HepG2 (cell line): ENCODE measurements around the gene MICAL3. TPM values are rescaled to one million over a fixed set of nuclear protein-coding genes. Genes with fewer than 3 reads are reported as not detected.

Experiments used
- CBX5 ChIP-seq: sonication (generic); formaldehyde crosslinking; IDR thresholded peaks from 2 replicates; pipeline ENCODE4 v1.4.0; 2020; ENCODE audit warnings: missing genetic modification reagents, borderline replicate concordance
- DR1 ChIP-seq: sonication (generic); formaldehyde crosslinking; IDR thresholded peaks from 2 replicates; pipeline ENCODE4 v1.8.0; 2021; ENCODE audit warnings: mild to moderate bottlenecking, missing genetic modification reagents, inconsistent platforms
- GTF3A ChIP-seq: sonication (generic); formaldehyde crosslinking; conservative IDR thresholded peaks from 2 replicates; pipeline ENCODE4 v1.4.0; 2020; ENCODE audit warnings: mild to moderate bottlenecking, missing genetic modification reagents
- HNF4G ChIP-seq, 2 experiments: sonication (generic) in 1 of 2; formaldehyde crosslinking in 1 of 2; IDR thresholded peaks; 2 replicates each; pipeline versions ENCODE4 v1.4.0 to v1.6.1; 2011 to 2020; ENCODE audit warnings: borderline replicate concordance in 2 of 2, low read depth in 2 of 2, mild to moderate bottlenecking in 2 of 2, low read length in 1 of 2, missing genetic modification reagents in 1 of 2, moderate library complexity in 1 of 2
- JUN ChIP-seq: sonication (generic); formaldehyde crosslinking; IDR thresholded peaks from 2 replicates; pipeline ENCODE4 v1.4.0; 2020; ENCODE audit warnings: mild to moderate bottlenecking, missing genetic modification reagents
- MAZ ChIP-seq, 2 experiments: sonication (generic) in 1 of 2; formaldehyde crosslinking in 1 of 2; IDR thresholded peaks; 2 replicates each; pipeline versions ENCODE4 v1.5.0 to v1.6.1; 2012 to 2020; ENCODE audit warnings: low read depth in 2 of 2, mild to moderate bottlenecking in 2 of 2, borderline replicate concordance in 1 of 2, improper control_type of control experiment in 1 of 2, low read length in 1 of 2, missing genetic modification reagents in 1 of 2, moderate library complexity in 1 of 2
- MIER3 ChIP-seq: IDR thresholded peaks from 2 replicates; pipeline ENCODE4 v1.6.1; 2016; ENCODE audit warnings: missing compliant biosample characterization, borderline replicate concordance
- NFE2 ChIP-seq: sonication (generic); formaldehyde crosslinking; IDR thresholded peaks from 2 replicates; pipeline ENCODE4 v1.4.0; 2020; ENCODE audit warnings: missing genetic modification reagents
- PAF1 ChIP-seq: IDR thresholded peaks from 2 replicates; pipeline ENCODE4 v1.6.1; 2016; ENCODE audit warnings: missing genetic modification reagents, missing compliant biosample characterization
- POLR2G ChIP-seq: fragments of 200-400 bp; formaldehyde crosslinking; IDR thresholded peaks from 2 replicates; pipeline ENCODE4 v1.6.1; 2018; ENCODE audit warnings: mild to moderate bottlenecking, low read depth, low read length, moderate library complexity
- ZBTB7B ChIP-seq: sonication (generic); formaldehyde crosslinking; IDR thresholded peaks from 2 replicates; pipeline ENCODE4 v1.4.0; 2020; ENCODE audit warnings: missing genetic modification reagents
- ZNF101 ChIP-seq: sonication (generic); formaldehyde crosslinking; IDR thresholded peaks from 2 replicates; pipeline ENCODE4 v1.4.0; 2020; ENCODE audit warnings: mild to moderate bottlenecking, low read depth, missing genetic modification reagents, borderline replicate concordance
- ZNF12 ChIP-seq: sonication (generic); formaldehyde crosslinking; IDR thresholded peaks from 2 replicates; pipeline ENCODE4 v1.5.0; 2020; ENCODE audit warnings: missing genetic modification reagents
- ZNF34 ChIP-seq: sonication (generic); formaldehyde crosslinking; IDR thresholded peaks from 2 replicates; pipeline ENCODE4 v1.4.0; 2020; ENCODE audit warnings: mild to moderate bottlenecking, missing genetic modification reagents, borderline replicate concordance
- ZNF343 ChIP-seq: sonication (generic); formaldehyde crosslinking; IDR thresholded peaks from 2 replicates; pipeline ENCODE4 v1.4.0; 2020; ENCODE audit warnings: mild to moderate bottlenecking, missing genetic modification reagents
- ZNF432 ChIP-seq: sonication (generic); formaldehyde crosslinking; IDR thresholded peaks from 2 replicates; pipeline ENCODE4 v1.5.0; 2020; ENCODE audit warnings: missing genetic modification reagents, mild to moderate bottlenecking, borderline replicate concordance
- ZNF530 ChIP-seq: sonication (generic); formaldehyde crosslinking; IDR thresholded peaks from 2 replicates; pipeline ENCODE4 v1.5.0; 2020; ENCODE audit warnings: low read depth, mild to moderate bottlenecking, missing genetic modification reagents
- ZNF605 ChIP-seq: sonication (generic); formaldehyde crosslinking; IDR thresholded peaks from 2 replicates; pipeline ENCODE4 v1.8.0; 2022; ENCODE audit warnings: mild to moderate bottlenecking, missing genetic modification reagents
- ZNF614 ChIP-seq: IDR thresholded peaks from 2 replicates; pipeline ENCODE4 v1.6.1; 2018; ENCODE audit warnings: missing biosample characterization, missing genetic modification reagents, inconsistent platforms, borderline replicate concordance
- ZNF703 ChIP-seq: sonication (generic); formaldehyde crosslinking; IDR thresholded peaks from 2 replicates; pipeline ENCODE4 v1.5.1; 2020; ENCODE audit warnings: missing genetic modification reagents, mild to moderate bottlenecking, moderate library complexity, borderline replicate concordance
- ZNF879 ChIP-seq: sonication (generic); formaldehyde crosslinking; IDR thresholded peaks from 2 replicates; pipeline ENCODE4 v1.8.1; 2023; ENCODE audit warnings: missing genetic modification reagents
- polyA plus RNA-seq, 8 experiments: library from polyadenylated mRNA; depleted of rRNA in 3 of 8; stranded (reverse) in 7 of 8; unstranded in 1 of 8; fragments of >200 nt; fragmentation: Illumina TruSeq in 4 of 8; extraction: Trizol in 4 of 8; gene quantifications; 2 replicates each; pipeline versions ENCODE4 v1.2.1 to v1.2.3, GENCODE V29; 2011 to 2016; ENCODE audit warnings: low read depth in 4 of 8, missing spikeins in 1 of 8, mixed read lengths in 1 of 8; ENCODE audit not compliant: insufficient read depth in 1 of 8
- total RNA-seq, 5 experiments: library from RNA; depleted of rRNA; stranded (reverse); fragments of >200 nt; fragmentation: Illumina TruSeq; extraction: Trizol; gene quantifications; 2 replicates each; pipeline ENCODE4 v1.2.3, GENCODE V29; 2016; ENCODE audit warnings: low read depth in 1 of 5
- TF ChIP-seq, protein P1 (sequence below): sonication (generic); IDR thresholded peaks from 2 replicates; pipeline ENCODE4 v1.6.1; 2016; ENCODE audit warnings: low read depth, borderline replicate concordance
- TF ChIP-seq, protein P2 (sequence below): sonication (generic); formaldehyde crosslinking; IDR thresholded peaks from 2 replicates; pipeline ENCODE4 v1.5.0; 2020; ENCODE audit warnings: mild to moderate bottlenecking, missing genetic modification reagents
- TF ChIP-seq, protein P3 (sequence below): IDR thresholded peaks from 2 replicates; pipeline ENCODE4 v1.6.1; 2016; ENCODE audit warnings: low read depth

Gene MICAL3
- total and polyA plus RNA-seq, 2 of the 13 experiments (the other 11 are each of a cell fraction or from before 2014, with no cell fraction given) = 5.3 to 12.5 TPM

DNA sequence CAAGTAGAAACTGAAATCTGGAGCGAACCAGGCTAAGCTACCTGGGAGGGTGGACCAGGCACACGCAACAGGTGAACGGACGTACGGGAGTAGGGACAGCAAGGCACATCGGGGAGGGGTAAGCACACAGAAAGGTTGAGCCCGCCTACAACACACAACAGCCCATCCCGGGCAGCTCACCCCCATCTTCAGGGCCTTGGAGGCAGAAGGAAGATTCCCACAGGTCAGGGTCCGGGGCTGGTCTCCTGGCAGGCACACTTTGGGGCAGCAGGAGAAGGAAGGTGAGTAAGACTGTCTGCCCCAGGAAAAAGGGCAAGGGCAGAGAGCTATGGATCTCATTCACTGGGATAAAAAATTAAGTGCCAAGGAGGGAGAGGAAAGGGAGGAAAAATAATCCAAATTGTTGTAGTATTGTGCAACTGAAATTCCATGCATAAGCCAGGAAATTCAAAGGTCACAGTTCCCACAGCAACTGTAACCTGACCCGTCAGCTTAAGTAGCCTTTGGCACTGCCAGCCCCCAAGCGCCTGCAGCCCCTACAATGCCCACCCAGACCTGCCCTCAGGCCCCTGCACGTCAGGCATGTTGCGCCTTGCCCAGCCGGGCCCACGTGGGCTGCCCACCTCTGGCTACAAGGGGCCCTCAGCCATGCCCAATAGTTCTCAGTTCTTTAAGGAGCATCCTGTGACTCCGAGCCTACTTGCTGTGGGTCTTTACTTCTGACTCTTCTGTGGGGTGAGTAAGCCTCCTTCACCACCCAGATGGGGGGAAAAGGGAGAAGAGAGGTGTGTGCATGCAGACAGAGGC lies 51.8 kb downstream of the MICAL3 start (continued):
- TF ChIP-seq POLR2G = no peak
- no peak for TF ChIP-seq DR1 (CRISPR knock-in tag)
- TF ChIP-seq GTF3A (CRISPR knock-in tag) = no peak
- TF ChIP-seq ZBTB7B (CRISPR knock-in tag) = peak; percentile 99
- no peak for TF ChIP-seq ZNF343 (CRISPR knock-in tag)
- 0 out of 2 replicates have a peak, but pooled peaks have one; percentile 11 for TF ChIP-seq CBX5 (CRISPR knock-in tag)
- TF ChIP-seq ZNF879 (CRISPR knock-in tag) = no peak
- peak; percentile 45; the same call in 1 of the 2 replicates for TF ChIP-seq ZNF614
- peak; percentile 97 for TF ChIP-seq HNF4G (IDR thresholded peaks at IDR 0.05; ENCODE audit: borderline replicate concordance, low read depth, low read length)
- TF ChIP-seq HNF4G (CRISPR knock-in tag; IDR thresholded peaks at IDR 0.05; ENCODE audit: borderline replicate concordance, low read depth) = peak; percentile 88; the same call in 1 of the 2 replicates
- TF ChIP-seq JUN (CRISPR knock-in tag) = no peak
- TF ChIP-seq PAF1 = no peak
- no peak for TF ChIP-seq ZNF34 (CRISPR knock-in tag)
- no peak for TF ChIP-seq ZNF101
- no peak for TF ChIP-seq ZNF432 (CRISPR knock-in tag)
- no peak for TF ChIP-seq ZNF530 (CRISPR knock-in tag)
- TF ChIP-seq, protein P1, sequence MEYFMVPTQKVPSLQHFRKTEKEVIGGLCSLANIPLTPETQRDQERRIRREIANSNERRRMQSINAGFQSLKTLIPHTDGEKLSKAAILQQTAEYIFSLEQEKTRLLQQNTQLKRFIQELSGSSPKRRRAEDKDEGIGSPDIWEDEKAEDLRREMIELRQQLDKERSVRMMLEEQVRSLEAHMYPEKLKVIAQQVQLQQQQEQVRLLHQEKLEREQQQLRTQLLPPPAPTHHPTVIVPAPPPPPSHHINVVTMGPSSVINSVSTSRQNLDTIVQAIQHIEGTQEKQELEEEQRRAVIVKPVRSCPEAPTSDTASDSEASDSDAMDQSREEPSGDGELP = no peak; the same call in 1 of the 2 replicates
- TF ChIP-seq, protein P2, sequence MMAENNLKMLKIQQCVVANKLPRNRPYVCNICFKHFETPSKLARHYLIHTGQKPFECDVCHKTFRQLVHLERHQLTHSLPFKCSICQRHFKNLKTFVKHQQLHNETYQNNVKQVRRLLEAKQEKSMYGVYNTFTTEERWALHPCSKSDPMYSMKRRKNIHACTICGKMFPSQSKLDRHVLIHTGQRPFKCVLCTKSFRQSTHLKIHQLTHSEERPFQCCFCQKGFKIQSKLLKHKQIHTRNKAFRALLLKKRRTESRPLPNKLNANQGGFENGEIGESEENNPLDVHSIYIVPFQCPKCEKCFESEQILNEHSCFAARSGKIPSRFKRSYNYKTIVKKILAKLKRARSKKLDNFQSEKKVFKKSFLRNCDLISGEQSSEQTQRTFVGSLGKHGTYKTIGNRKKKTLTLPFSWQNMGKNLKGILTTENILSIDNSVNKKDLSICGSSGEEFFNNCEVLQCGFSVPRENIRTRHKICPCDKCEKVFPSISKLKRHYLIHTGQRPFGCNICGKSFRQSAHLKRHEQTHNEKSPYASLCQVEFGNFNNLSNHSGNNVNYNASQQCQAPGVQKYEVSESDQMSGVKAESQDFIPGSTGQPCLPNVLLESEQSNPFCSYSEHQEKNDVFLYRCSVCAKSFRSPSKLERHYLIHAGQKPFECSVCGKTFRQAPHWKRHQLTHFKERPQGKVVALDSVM = no peak
- TF ChIP-seq MAZ (IDR thresholded peaks at IDR 0.05; ENCODE audit: borderline replicate concordance, low read depth, low read length) = no peak
- peak; percentile 59; the same call in 1 of the 2 replicates for TF ChIP-seq MAZ (CRISPR knock-in tag; IDR thresholded peaks at IDR 0.05; ENCODE audit: low read depth)
- TF ChIP-seq, protein P3, sequence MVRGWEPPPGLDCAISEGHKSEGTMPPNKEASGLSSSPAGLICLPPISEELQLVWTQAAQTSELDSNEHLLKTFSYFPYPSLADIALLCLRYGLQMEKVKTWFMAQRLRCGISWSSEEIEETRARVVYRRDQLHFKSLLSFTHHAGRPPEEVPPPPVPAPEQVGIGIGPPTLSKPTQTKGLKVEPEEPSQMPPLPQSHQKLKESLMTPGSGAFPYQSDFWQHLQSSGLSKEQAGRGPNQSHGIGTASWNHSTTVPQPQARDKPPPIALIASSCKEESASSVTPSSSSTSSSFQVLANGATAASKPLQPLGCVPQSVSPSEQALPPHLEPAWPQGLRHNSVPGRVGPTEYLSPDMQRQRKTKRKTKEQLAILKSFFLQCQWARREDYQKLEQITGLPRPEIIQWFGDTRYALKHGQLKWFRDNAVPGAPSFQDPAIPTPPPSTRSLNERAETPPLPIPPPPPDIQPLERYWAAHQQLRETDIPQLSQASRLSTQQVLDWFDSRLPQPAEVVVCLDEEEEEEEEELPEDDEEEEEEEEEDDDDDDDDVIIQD = no peak
- no peak for TF ChIP-seq ZNF703 (CRISPR knock-in tag)
- TF ChIP-seq MIER3 (CRISPR knock-in tag) = 0 out of 2 replicates have a peak, but pooled peaks have one; percentile 56
- TF ChIP-seq NFE2 (CRISPR knock-in tag) = no peak
- TF ChIP-seq ZNF12 (CRISPR knock-in tag) = no peak
- TF ChIP-seq ZNF605 = 0 out of 2 replicates have a peak, but pooled peaks have one; percentile 75
